GM12872 (cell line): ENCODE results near the gene FGF8.

ENCODE experiments used
- CTCF ChIP-seq: IDR thresholded peaks from 3 replicates; pipeline ENCODE4 v1.5.1; 2011; ENCODE audit warnings: low read depth, mild to moderate bottlenecking, low read length, moderate library complexity; ENCODE audit not compliant: insufficient read depth

FGF8 gene

GRCh38 chr10:101766306-101766705 is 9.6 kb downstream of the FGF8 start:
- TF ChIP-seq CTCF, result no peak

GRCh38 chr10:101763141-101763846 is 12.6 kb downstream of the FGF8 start:
- no peak for TF ChIP-seq CTCF

- no peak for TF ChIP-seq CTCF
These were observed 13.2 kb downstream of the FGF8 start for GRCh38 chr10:101762736-101763135.

GRCh38 chr10:101761226-101761625 is 14.7 kb downstream of the FGF8 start:
- TF ChIP-seq CTCF, result no peak

GRCh38 chr10:101760510-101760909 is 15.4 kb downstream of the FGF8 start:
- no peak for TF ChIP-seq CTCF

- no peak for TF ChIP-seq CTCF
These were observed 16.3 kb downstream of the FGF8 start for GRCh38 chr10:101759309-101760247.

- no peak for TF ChIP-seq CTCF
These were observed 17.1 kb downstream of the FGF8 start for GRCh38 chr10:101758858-101759257.
